ELF-1 (cell line): Measurements from ENCODE around the gene B3GAT1.

Experiments used
- DNase-seq: peaks from one replicate; pipeline ENCODE4 v3.0.0-alpha.2; 2016; ENCODE audit warnings: low read depth, low spot score

Gene B3GAT1

GRCh38 chr11:134391656-134392055 is 20.4 kb downstream of the B3GAT1 start:
- no peak for DNase-seq

- DNase-seq = no peak
These were observed 21.1 kb downstream of the B3GAT1 start for GRCh38 chr11:134390706-134391569.

- no peak for DNase-seq
These were observed 22.4 kb downstream of the B3GAT1 start for GRCh38 chr11:134389464-134390180.

DNA sequence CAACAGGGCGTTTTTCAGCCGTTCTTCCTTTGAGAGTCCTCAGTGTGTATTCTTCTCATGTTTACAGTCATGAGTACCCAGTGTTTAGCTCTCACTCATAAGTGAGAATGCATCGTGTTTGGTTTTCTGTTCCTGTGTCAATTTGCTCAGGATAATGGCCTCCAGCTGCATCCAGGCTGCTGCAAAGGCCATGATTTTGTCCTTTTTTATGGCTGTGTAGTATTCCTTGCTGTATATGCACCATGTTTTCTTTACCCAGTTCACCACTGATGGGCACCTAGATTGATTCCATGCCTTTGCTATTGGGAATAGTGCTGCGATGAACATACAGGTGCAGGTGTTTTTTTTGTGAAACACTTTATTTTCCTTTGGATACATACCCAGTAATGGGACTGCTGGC is 23.5 kb downstream of the B3GAT1 start:
- DNase-seq = no peak

DNA sequence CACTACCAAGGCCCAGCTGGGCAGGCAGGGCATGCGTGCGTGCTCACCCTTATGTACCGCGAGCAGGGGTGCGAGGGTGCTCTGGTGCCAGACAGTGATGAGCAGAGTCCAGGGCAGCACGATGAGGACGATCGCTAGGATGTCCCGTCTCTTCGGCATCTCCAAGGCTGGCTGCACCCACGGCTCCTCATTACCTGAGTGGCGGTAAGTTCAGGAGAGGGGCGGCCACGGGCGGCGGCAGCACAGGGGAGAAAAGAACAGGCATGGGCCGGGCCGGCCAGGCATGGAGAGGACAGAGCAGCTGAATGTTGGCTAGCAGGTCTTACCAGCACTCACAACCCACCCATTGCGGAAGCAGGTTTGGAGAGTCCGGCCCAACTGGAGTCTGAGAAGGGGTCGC is 24.5 kb downstream of the B3GAT1 start:
- no peak for DNase-seq

DNA sequence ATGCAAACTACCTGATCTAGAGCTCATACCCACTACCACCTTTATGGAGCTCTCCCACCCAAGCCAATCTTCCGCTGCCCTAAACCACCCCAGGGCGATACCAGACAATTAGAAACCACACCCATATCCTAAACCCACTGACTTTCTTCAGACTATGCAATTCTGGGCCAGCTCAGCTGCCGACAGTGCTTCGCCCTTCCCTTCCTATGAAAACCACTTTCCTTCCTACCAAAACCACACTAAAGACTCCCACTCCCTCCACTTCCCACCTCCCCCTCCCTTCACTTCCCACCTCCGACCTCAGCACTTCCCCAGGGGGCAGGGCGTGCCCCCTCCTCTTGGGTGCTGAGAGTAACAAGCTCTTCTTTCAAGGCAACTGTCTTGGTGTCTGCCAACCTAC is 25.1 kb downstream of the B3GAT1 start:
- no peak for DNase-seq

GRCh38 chr11:134385774-134386565 is 26.1 kb downstream of the B3GAT1 start:
- DNase-seq = no peak

GRCh38 chr11:134385171-134385570 is 26.9 kb downstream of the B3GAT1 start:
- no peak for DNase-seq

DNA sequence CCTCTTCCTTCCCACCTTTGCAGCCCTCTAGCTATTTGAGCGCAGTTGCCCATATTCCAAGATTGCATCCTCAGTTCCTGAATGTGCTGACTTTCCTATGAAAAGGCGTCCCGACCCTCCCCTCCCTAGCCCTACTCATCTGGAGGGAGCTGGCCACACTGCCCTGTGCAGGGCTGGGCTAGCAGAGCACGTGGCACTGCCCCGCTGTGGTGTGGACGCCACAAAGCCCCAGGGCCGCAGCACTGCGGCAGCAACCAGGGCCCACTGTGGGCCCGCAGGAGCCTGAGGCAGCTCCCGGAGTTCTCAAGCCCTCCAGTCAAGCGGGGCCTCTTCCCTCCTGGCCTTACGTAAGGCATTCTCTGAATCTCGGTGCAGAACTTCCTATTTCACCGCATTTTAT is 27.6 kb downstream of the B3GAT1 start:
- no peak for DNase-seq

DNA sequence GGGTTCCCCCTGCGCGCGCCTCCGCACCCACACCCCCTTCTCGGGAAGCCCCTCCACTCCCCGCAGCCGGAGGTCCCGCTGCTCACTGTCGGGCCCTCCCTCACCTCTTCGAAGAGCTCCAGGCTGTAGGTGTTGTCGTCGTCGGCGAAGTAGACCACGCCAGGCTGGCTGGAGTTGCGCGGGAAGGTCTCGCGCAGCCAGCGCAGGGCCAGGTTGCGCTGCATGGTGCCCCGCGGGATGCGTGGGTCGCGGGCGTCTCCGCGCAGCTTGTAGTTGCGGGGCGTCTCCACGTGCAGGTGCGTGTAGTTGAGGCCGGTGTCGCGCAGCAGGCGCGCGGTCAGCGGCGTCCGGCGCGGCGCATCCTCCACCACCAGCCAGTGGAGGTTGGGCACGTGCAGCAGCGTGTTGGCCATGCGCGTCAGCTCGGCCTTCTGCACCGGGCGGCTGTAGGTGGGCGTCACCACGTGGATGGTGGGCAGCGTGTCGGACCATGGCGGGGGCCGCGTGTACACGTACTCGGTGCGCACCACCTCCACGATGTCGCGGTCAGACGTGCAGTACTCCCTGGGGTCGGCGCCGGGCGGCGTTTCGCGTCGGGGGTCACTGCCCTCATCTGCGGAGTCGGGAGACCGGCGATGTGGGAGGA is 28.3 kb downstream of the B3GAT1 start:
- no peak for DNase-seq

- no peak for DNase-seq
These were observed 29.2 kb downstream of the B3GAT1 start for GRCh38 chr11:134382830-134383229.

GRCh38 chr11:134382257-134382656 is 29.8 kb downstream of the B3GAT1 start:
- no peak for DNase-seq

DNA sequence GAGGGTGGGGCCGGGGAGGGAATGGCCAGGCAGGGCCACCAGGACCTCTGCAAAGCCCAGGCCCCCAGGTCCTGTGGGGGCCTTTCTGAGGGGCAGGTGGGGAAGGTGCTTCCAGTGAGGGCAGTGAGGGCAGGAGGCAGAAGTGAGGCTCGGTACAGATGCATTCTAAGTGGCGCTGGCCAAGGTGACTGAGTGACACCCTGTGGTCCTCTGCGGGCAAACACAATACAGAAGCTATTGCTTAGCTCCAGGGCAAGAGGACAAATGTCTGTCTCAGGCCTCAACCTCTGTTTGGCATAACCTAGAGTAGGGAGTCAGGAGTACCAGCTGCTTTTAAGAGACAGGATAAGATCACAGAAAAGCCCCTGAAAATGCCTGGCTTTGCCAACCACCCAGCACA is 31.3 kb downstream of the B3GAT1 start:
- no peak for DNase-seq

GRCh38 chr11:134380229-134380628 is 31.8 kb downstream of the B3GAT1 start:
- DNase-seq = no peak

GRCh38 chr11:134379241-134379640 is 32.8 kb downstream of the B3GAT1 start:
- no peak for DNase-seq

DNA sequence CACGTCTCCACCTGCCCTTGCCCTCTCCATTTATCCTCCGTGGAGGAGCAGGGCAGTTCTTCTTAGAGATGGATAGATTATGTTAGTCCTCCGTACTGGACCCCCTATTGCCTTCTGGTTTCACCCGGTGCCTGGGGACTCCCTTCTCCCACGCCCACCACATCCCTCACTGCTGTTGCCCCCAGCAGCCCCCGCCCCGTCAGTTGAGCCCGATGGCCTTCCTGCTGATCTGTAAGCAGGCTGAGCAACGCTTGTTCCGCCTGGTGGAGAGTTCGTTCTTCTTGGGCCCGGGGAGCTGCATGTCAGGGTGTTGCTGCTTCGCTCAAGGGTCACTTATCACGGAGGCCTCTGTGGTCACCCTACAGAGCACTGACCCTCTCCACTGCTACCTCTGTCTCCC is 34.2 kb downstream of the B3GAT1 start:
- DNase-seq = no peak

GRCh38 chr11:134376150-134376921 is 35.7 kb downstream of the B3GAT1 start:
- DNase-seq = no peak

DNA sequence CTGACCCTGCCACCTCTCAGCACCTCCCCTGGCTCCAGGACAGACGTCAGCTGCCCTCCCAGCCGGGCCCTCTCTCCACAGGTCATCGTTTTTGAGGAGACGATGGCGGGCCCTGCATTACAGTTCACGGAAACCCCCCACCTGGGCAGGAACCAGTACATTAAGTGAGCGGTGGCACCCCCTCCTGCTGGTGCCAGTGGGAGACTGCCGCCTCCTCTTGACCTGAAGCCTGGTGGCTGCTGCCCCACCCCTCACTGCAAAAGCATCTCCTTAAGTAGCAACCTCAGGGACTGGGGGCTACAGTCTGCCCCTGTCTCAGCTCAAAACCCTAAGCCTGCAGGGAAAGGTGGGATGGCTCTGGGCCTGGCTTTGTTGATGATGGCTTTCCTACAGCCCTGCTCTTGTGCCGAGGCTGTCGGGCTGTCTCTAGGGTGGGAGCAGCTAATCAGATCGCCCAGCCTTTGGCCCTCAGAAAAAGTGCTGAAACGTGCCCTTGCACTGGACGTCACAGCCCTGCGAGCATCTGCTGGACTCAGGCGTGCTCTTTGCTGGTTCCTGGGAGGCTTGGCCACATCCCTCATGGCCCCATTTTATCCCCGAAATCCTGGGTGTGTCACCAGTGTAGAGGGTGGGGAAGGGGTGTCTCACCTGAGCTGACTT is 37.0 kb downstream of the B3GAT1 start:
- no peak for DNase-seq

GRCh38 chr11:134374171-134374570 is 37.9 kb downstream of the B3GAT1 start:
- no peak for DNase-seq

DNA sequence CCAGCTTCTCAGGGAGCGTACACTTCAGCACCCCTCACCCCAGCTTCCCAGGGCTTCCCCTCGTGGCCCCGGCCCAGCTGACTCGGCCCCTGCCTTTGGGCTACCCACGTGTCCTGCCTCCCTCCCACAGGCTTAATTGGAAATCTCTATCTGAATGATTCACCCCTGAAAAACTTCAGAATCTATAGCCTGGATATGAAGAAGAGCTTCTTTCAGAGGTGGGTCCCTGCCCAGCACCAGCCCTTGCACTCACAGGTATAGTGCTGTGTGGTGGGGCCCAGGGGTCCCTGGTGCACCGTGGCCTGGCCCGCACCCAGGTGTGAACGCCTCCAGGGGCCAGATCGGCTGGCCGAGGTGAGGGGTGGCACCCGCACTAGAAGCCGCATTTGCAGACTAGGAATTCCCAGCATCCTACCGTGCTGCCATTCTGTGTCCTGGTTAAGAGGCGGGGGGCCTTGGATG is 38.4 kb downstream of the B3GAT1 start:
- DNase-seq = no peak
